Rectal smooth muscle tissue (tissue), 1 donor: ENCODE measurements around the gene ARHGAP42.

ENCODE experiments used
- H3K27ac ChIP-seq: one replicate; pipeline ENCODE4 v1.7.0; 2013; ENCODE audit warnings: low read depth, low read length, inconsistent platforms
- H3K27me3 ChIP-seq: one replicate; pipeline ENCODE4 v1.7.0; 2013; ENCODE audit warnings: low read length; ENCODE audit not compliant: control insufficient read depth, insufficient read depth
- H3K36me3 ChIP-seq: one replicate; pipeline ENCODE4 v1.7.0; 2013; ENCODE audit warnings: low read length; ENCODE audit not compliant: control insufficient read depth, insufficient read depth
- H3K4me1 ChIP-seq: one replicate; pipeline ENCODE4 v1.7.0; 2013; ENCODE audit warnings: low read length; ENCODE audit not compliant: control insufficient read depth, insufficient read depth
- H3K4me3 ChIP-seq: one replicate; pipeline ENCODE4 v1.7.0; 2013; ENCODE audit warnings: low read length
- H3K9ac ChIP-seq: one replicate; pipeline ENCODE4 v1.7.0; 2013; ENCODE audit warnings: low read length

Gene ARHGAP42

DNA sequence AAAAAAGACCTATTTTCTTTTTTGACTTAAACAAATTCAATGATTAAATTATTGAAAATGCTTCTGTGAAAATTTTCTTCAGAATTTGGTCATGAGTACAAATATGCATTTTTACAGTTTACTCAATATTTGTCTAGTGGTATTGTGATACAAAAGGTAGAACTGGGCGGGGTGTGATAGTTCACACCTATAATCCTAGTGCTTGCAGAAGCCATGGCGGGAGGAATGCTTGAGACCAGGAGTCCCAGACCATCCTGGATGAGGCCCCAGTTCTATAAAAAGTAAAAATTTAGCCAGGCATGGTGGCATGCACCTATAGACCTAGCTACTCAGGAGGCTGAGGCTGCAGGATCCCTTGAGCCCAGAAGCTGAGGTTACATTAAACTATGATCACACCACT lies 90.6 kb downstream of the ARHGAP42 start:
- Histone ChIP-seq H3K9ac (no peak overlapping the region), H3K27ac (no peak overlapping the region), H3K4me1 (no peaks in the 10 kb centered on the region), H3K4me3 (no peak overlapping the region), H3K36me3 (no peaks in the 10 kb centered on the region), H3K27me3 (no peaks in the 10 kb centered on the region)

DNA sequence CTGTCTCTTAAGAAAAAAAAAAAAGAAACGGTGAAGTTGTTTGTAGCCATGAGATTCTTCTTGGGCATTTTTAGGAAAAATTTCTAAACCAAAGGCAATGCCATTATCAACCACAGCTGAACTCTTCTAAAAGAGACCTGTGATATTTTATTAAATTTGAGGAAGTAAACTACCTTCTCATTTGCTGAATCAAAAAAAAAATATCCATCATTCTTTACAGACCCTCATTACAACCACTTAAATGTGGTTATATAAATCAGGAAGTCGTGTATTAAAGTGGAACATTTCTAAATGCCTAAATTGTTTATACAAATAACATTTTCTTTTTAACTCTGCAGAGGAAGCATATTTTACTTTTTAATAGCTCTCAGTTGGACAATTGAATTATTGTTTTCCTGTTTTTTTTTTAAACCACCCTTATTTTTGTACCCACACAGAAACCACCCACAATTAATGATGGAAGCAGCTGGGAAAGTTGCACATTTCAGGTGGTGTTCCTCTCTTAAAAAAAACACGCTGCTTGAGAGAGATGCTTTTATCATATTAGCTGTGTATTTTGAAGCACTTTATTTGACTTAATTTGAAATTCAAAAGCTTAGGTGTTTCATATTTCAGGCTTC lies 91.2 kb downstream of the ARHGAP42 start:
- no peak overlapping the region for H3K4me3 ChIP-seq
- H3K27me3 ChIP-seq: no peaks in the 10 kb centered on the region
- no peaks in the 10 kb centered on the region for H3K4me1 ChIP-seq
- H3K27ac ChIP-seq: no peak overlapping the region
- H3K36me3 ChIP-seq: no peaks in the 10 kb centered on the region
- no peak overlapping the region for H3K9ac ChIP-seq

DNA sequence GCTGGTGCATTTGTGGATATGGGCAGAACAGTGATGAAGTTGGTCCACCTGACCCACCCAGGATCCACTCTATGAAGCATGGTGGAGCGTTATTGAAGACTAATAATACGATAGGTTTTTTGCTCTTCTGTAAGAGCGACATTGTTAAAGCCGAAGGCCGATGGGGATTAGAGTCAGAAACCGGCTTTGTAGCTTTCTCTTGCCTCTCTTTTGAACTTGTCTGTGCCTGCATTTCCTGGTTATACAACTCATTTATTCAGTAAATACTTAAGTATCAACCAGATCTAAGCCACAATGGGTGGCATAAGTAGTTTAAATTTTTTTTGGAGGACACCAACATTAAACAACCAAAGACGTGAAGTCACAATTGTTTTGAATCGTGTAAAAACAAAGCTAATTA lies 93.4 kb downstream of the ARHGAP42 start:
- no peaks in the 10 kb centered on the region for H3K27me3 ChIP-seq
- H3K36me3 ChIP-seq: no peaks in the 10 kb centered on the region
- H3K4me3 ChIP-seq: no peak overlapping the region
- H3K4me1 ChIP-seq: no peaks in the 10 kb centered on the region
- H3K9ac ChIP-seq: no peak overlapping the region
- no peak overlapping the region for H3K27ac ChIP-seq

DNA sequence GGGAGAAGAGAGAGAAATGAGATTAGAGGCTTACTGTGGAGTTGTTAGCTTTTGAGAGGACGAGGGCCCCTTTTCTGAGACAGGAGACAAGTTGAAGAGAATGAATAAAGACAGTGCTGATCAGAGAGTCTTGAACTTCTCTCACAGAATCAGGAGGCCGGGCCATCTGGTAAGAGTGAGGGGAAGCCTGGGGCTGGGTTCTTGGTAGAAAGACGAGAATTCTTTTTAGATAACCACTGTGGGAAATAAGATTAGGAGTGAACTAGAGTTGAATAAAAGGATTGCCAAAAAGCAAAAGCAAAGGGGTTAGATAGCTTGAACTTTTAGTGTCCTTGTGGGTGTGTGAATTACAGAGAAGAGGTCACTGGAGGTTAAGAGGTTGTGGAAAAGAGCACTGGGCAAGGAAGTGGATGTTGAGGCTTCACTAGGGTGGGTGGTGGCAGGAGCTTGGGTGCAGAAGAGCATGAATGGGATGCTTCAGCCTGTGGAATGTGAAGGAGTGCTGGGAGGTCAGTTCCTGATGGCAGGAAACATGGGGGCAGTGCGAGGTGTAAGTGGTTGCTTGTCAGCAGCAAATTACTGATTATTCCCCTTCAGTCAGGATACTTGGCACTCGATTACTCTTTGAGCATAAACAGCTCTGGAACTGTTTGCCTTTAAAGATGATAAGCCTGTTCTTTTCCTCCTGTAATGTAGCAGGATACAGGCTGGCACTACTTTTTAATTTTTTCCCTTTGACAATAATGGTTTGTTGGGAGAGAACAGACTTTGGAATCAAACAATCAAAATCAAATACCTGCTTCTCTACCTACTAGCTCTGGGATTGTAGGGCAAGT lies 98.3 kb downstream of the ARHGAP42 start:
- Histone ChIP-seq H3K27ac (no peak overlapping the region), H3K36me3 (no peaks in the 10 kb centered on the region), H3K27me3 (no peaks in the 10 kb centered on the region), H3K4me1 (peaks cover 5% of the 10 kb centered on the region), H3K4me3 (no peak overlapping the region), H3K9ac (no peak overlapping the region)

DNA sequence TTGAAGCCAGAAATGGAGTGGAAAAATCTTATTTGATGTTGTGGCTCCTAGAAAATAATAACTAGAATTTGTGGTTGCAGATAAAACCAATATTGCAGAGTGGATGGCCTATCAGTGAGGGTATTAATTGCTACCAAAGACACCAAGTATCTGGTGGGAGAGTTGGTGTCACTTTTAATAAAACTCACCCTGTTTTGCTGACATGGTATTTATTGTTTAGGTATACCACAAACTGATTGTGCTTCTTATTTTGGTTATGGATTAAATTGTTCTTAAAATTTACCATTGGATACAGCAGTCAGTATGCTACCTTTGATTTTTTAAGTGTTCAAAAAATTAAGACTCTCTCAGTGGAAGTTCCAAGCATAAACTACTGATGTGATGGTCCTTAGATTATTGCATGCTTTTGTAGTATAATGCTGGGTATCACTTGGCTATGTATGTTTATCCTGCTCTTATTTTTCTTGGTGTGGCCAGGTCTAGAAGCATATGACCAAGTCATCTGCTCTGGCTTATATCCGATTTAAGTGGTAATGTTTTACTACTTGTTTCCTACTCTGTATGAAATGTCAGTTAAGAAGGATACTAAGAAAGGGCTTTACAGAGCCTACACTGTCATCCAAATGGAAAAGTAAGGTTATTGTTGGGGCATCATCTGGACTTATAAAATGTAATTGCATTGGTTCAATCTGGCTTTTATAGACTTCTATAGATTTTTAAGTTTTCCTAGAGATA lies 101.6 kb downstream of the ARHGAP42 start:
- Histone ChIP-seq H3K4me3 (no peak overlapping the region), H3K4me1 (peaks cover 5% of the 10 kb centered on the region), H3K9ac (no peak overlapping the region), H3K27me3 (no peaks in the 10 kb centered on the region), H3K36me3 (no peaks in the 10 kb centered on the region), H3K27ac (no peak overlapping the region)

DNA sequence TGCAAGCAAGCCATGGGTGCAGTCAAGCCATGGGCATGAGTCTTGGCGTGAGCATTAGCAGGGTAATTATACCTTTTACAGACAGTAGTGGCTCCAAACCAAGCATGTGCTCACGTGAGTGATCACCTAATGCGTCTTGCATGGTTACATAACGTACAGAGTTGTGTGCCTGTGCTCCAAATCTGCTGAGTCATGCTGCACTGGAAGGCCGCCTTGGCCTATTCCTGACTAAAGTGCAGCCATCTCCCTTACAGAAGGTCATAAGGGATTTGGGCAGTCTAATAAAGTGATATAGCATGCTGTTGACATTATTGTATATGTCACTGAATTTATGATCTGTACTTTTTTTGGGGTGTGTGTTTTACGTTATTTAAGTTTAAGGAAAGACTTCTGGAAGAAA lies 102.4 kb downstream of the ARHGAP42 start:
- H3K4me1 ChIP-seq: peaks cover 5% of the 10 kb centered on the region
- no peak overlapping the region for H3K9ac ChIP-seq
- H3K27me3 ChIP-seq: no peaks in the 10 kb centered on the region
- H3K4me3 ChIP-seq: no peak overlapping the region
- H3K27ac ChIP-seq: no peak overlapping the region
- no peaks in the 10 kb centered on the region for H3K36me3 ChIP-seq

DNA sequence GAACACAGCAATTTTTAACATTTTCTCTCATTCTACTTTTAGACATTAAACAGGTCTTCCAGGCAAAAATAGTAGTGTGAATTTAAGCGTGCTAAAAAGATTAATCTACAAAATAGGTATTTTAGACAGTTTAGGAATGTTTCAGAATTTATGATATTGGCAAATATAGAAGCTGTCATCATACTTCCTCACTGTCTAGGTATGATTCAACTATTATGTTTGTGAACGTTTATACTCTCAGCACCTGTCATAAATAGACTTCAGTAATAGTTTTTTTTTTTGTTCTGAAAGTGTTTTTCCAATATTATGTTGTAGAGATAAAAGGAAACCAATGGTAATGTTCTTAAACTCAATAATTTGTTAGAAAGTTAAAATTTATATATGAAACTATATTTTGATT lies 103.0 kb downstream of the ARHGAP42 start:
- no peak overlapping the region for H3K9ac ChIP-seq
- no peaks in the 10 kb centered on the region for H3K27me3 ChIP-seq
- no peak overlapping the region for H3K4me3 ChIP-seq
- no peaks in the 10 kb centered on the region for H3K36me3 ChIP-seq
- H3K4me1 ChIP-seq: peaks cover 5% of the 10 kb centered on the region
- H3K27ac ChIP-seq: no peak overlapping the region

DNA sequence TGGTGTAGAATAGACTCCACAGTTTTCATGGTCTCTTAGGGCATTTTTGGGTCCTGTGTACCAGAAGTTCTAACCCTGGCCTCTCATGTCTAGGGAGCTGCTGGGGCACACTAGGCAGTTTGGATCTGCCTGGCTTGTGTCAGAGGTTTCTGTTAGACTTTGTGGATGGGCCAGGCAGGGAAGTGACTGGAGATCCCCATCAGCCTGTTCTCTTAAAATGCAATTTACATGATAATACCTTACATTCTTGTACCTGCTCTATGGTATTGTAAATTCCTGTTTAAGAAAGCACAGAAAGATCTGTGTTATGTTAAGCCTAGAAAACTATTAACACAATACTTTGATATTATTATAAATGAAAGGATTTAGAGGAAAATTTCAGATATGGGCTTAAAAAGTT lies 104.0 kb downstream of the ARHGAP42 start:
- H3K36me3 ChIP-seq: no peaks in the 10 kb centered on the region
- H3K4me1 ChIP-seq: peaks cover 5% of the 10 kb centered on the region
- H3K4me3 ChIP-seq: no peak overlapping the region
- no peaks in the 10 kb centered on the region for H3K27me3 ChIP-seq
- H3K27ac ChIP-seq: no peak overlapping the region
- no peak overlapping the region for H3K9ac ChIP-seq

DNA sequence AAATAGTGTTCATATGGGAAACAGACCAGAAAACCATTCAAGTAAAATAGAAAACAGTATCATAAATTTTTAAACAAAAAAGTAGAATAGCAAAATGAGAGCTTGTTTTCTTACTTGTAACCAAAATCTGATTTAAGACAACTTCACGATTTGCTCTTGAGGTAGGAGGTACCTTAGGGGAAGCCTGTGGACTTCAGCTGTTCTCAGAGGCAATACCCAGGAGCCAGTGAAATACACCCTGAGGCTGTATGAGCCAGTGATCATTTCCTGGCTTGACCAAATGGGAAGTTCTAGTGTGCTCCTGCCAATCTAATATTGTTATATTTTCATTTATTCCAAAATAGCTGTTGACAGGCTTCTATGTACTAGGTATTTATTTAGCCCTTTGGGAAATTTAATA lies 104.8 kb downstream of the ARHGAP42 start:
- Histone ChIP-seq H3K27ac (no peak overlapping the region), H3K27me3 (no peaks in the 10 kb centered on the region), H3K4me3 (no peak overlapping the region), H3K9ac (no peak overlapping the region), H3K36me3 (no peaks in the 10 kb centered on the region), H3K4me1 (peaks cover 5% of the 10 kb centered on the region)

DNA sequence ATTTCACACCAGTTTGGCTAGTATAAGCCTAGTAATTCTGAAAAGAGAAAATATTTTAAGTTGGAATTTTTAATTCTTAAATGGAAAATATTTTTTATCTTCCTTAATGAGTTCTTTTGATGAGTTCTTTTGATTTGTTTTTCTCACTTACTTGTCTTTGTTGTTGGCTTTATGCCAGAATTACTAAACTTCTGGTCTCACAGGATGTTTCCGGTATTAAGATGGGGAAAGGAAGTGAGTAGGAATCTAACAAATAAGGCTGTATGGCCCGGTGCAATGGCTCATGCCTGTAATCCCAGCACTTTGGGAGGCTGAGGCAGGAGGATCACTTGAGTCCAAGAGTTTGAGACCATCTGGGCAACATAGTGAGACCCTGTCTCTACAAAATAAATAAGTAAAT lies 106.4 kb downstream of the ARHGAP42 start:
- Histone ChIP-seq H3K36me3 (no peaks in the 10 kb centered on the region), H3K4me3 (no peak overlapping the region), H3K27ac (no peak overlapping the region), H3K27me3 (no peaks in the 10 kb centered on the region), H3K9ac (no peak overlapping the region), H3K4me1 (peaks cover 5% of the 10 kb centered on the region)

DNA sequence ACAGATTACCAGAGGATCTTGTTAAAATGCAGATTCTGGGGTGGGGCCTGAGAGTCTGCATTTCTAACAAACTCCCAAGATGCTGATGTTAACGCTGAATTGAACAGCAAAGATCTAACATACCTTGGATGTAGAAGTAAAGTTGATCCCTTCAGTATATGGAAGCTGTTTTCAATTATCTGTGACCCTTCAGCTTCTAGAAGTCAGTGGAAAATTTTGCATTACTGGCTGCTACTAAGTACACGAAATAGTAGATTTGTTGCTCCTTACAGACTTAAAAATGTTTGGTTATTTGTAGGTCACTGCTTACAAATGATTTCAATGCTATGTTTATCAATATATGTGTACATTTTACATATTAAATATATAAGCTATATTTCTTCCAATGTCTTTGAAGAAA lies 107.4 kb downstream of the ARHGAP42 start:
- H3K4me1 ChIP-seq: peaks cover 3% of the 10 kb centered on the region
- H3K4me3 ChIP-seq: no peak overlapping the region
- H3K36me3 ChIP-seq: no peaks in the 10 kb centered on the region
- no peak overlapping the region for H3K9ac ChIP-seq
- H3K27me3 ChIP-seq: no peaks in the 10 kb centered on the region
- H3K27ac ChIP-seq: no peak overlapping the region

DNA sequence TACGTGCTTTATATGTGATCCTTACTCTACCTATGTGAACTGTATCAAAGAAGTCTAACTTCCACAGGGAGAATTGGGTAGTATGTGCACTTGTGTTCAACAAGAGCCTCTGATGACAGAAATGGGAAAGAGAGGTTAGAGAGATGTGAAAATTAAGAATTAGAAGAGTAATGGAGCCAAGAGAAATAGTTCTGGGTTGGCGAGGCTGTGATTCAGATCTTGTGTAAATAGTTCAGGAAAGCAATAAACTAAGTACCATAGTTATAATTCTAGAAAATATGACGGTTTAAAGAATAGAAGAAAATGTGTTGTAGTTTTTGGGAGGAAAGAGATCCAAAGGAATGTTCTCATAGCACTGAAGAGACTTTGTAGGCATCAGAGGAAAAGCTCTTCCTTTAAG lies 112.4 kb downstream of the ARHGAP42 start:
- H3K27me3 ChIP-seq: no peaks in the 10 kb centered on the region
- no peak overlapping the region for H3K4me3 ChIP-seq
- H3K4me1 ChIP-seq: no peaks in the 10 kb centered on the region
- no peak overlapping the region for H3K9ac ChIP-seq
- no peaks in the 10 kb centered on the region for H3K36me3 ChIP-seq
- H3K27ac ChIP-seq: no peak overlapping the region
